ENCODE measurements around the gene ATP2A1. TPM values are rescaled to one million over a fixed set of nuclear protein-coding genes. Genes with fewer than 3 reads are reported as not detected.

The ATP2A1 gene
- polyA plus RNA-seq, 1 experiment, result 0.50 TPM

GRCh38 chr16:28846933-28847273, 31.4 kb upstream of the ATP2A1 start:
- Histone ChIP-seq H3K4me3 (ENCODE audit: low read depth, low read length) (peak overlapping the region; percentile 85), H3K9me3 (ENCODE audit: control insufficient read depth, insufficient read depth, low read length) (peaks cover 3% of the 10 kb centered on the region; the same call in 1 of the 2 replicates), H3K27me3 (ENCODE audit: control insufficient read depth, insufficient read depth, low read length) (no peaks in the 10 kb centered on the region), H3K27ac (ENCODE audit: low read depth, low read length) (peak overlapping the region; percentile 65)
- TF ChIP-seq CTCF (IDR thresholded peaks at IDR 0.05; ENCODE audit: low read depth, low read length), result no peak
- DNase-seq (ENCODE audit: low read depth, low spot score), result no peak
- POLR2A ChIA-PET, result interaction anchor here (0.5 to 3.5 kb wide), 6 partner anchors 10 to 814 kb away, joined by 3 to 29 read pairs (median 5); partner anchors contain the start of genes ATXN2L and SH2B1
- CTCF ChIA-PET, result interaction anchor here (0.9 to 2.3 kb wide), 4 partner anchors 10 to 101 kb away, joined by 3 to 18 read pairs (median 6); partner anchors contain the start of gene SH2B1

DNA sequence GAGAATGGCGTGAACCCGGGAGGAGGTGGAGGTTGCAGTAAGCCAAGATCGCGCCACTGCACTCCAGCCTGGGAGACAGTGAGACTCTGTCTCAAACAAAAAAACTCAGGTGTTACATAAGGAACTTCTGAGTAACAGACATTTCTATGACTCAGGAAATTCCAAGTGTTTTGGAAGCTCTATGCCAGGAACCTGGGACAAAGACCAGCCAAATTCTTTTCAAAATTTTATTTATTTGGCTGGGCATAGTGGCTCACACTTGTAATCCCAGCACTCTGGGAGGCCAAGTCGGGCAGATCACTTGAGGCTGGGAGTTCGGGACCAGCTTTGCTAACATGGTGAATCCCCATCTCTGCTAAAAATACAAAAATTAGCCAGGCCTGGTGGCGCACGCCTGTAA, 19.9 kb upstream of the ATP2A1 start:
- no peaks in the 10 kb centered on the region for H3K9me3 ChIP-seq (ENCODE audit: control insufficient read depth, insufficient read depth, low read length)
- H3K27ac ChIP-seq (ENCODE audit: low read depth, low read length), result no peak overlapping the region
- TF ChIP-seq CTCF (IDR thresholded peaks at IDR 0.05; ENCODE audit: low read depth, low read length), result no peak
- POLR2A ChIA-PET, result no interaction called here
- CTCF ChIA-PET, result no interaction called here
- H3K27me3 ChIP-seq (ENCODE audit: control insufficient read depth, insufficient read depth, low read length), result no peaks in the 10 kb centered on the region
- no peak for DNase-seq (ENCODE audit: low read depth, low spot score)
- no peak overlapping the region for H3K4me3 ChIP-seq (ENCODE audit: low read depth, low read length)

- TF ChIP-seq CTCF (IDR thresholded peaks at IDR 0.05; ENCODE audit: low read depth, low read length), result no peak
- no peak for DNase-seq (ENCODE audit: low read depth, low spot score)
- H3K4me3 ChIP-seq (ENCODE audit: low read depth, low read length), result no peak overlapping the region
- peak overlapping the region; percentile 11 for H3K27ac ChIP-seq (ENCODE audit: low read depth, low read length)
- H3K9me3 ChIP-seq (ENCODE audit: control insufficient read depth, insufficient read depth, low read length), result no peaks in the 10 kb centered on the region
- ChIA-PET CTCF (no interaction called here), POLR2A (no interaction called here)
- H3K27me3 ChIP-seq (ENCODE audit: control insufficient read depth, insufficient read depth, low read length), result no peaks in the 10 kb centered on the region
Observed at GRCh38 chr16:28859326-28859725, 19.0 kb upstream of the ATP2A1 start.

GRCh38 chr16:28863929-28864793, 14.1 kb upstream of the ATP2A1 start:
- TF ChIP-seq CTCF (IDR thresholded peaks at IDR 0.05; ENCODE audit: low read depth, low read length), result no peak
- H3K27ac ChIP-seq (ENCODE audit: low read depth, low read length), result peak overlapping the region; percentile 52
- ChIA-PET POLR2A (interaction anchor here (0.6 to 2.5 kb wide), 11 partner anchors 9 to 87 kb away, joined by 3 to 29 read pairs (median 5); partner anchors contain the start of genes ATXN2L, NFATC2IP and TUFM), CTCF (interaction anchor here (0.5 to 1.5 kb wide), 6 partner anchors 17 to 110 kb away, joined by 3 to 5 read pairs (median 3); no protein-coding TSS in a partner anchor)
- H3K27me3 ChIP-seq (ENCODE audit: control insufficient read depth, insufficient read depth, low read length), result no peaks in the 10 kb centered on the region
- H3K9me3 ChIP-seq (ENCODE audit: control insufficient read depth, insufficient read depth, low read length), result no peaks in the 10 kb centered on the region
- H3K4me3 ChIP-seq (ENCODE audit: low read depth, low read length), result peak overlapping the region; percentile 94
- DNase-seq (ENCODE audit: low read depth, low spot score), result no peak
